Mesenchymal stem cell (in vitro differentiated cells and primary cell): ENCODE measurements around the gene DDX11.
"Not testable (repeated sequence)": the region's sequence is repeated elsewhere in the genome, so short reads cannot be mapped to it uniquely, and the experiment has no call there.

ENCODE experiments used
- DNase-seq: peaks from one replicate; pipeline ENCODE4 v3.0.0-alpha.2; 2013
- H2AFZ ChIP-seq: one replicate; pipeline ENCODE4 v1.6.1; 2013; ENCODE audit warnings: low read depth, mild to moderate bottlenecking, control low read depth, inconsistent platforms, low read length, moderate library complexity
- H2AK5ac ChIP-seq: 2 replicates; pipeline ENCODE4 v1.6.1; 2013; ENCODE audit warnings: low read length, moderate library complexity, mild to moderate bottlenecking, inconsistent platforms; ENCODE audit not compliant: severe bottlenecking
- H2BK120ac ChIP-seq: one replicate; pipeline ENCODE4 v1.6.1; 2013; ENCODE audit warnings: low read depth, mild to moderate bottlenecking, inconsistent platforms, low read length, moderate library complexity
- H2BK12ac ChIP-seq, 2 experiments: one replicate each; pipeline ENCODE4 v1.6.1; 2013; ENCODE audit warnings: inconsistent platforms in 2 of 2, low read length in 2 of 2, mild to moderate bottlenecking in 2 of 2, moderate library complexity in 2 of 2, control low read depth in 1 of 2
- H2BK15ac ChIP-seq: one replicate; pipeline ENCODE4 v1.6.1; 2013; ENCODE audit warnings: mild to moderate bottlenecking, low read depth, inconsistent platforms; ENCODE audit not compliant: poor library complexity, severe bottlenecking
- H2BK5ac ChIP-seq: 2 replicates; pipeline ENCODE4 v1.6.1; 2013; ENCODE audit warnings: low read depth, mild to moderate bottlenecking, low read length, control low read depth, inconsistent platforms; ENCODE audit not compliant: poor library complexity, severe bottlenecking
- H3K14ac ChIP-seq, 2 experiments: one replicate each; pipeline ENCODE4 v1.6.1; 2013; ENCODE audit warnings: inconsistent platforms in 2 of 2, low read length in 2 of 2, control low read depth in 1 of 2, mild to moderate bottlenecking in 1 of 2, moderate library complexity in 1 of 2
- H3K18ac ChIP-seq, 2 experiments: one replicate each; pipeline ENCODE4 v1.6.1; 2013; ENCODE audit warnings: inconsistent platforms in 2 of 2, low read length in 2 of 2, control low read depth in 1 of 2, low read depth in 1 of 2, mild to moderate bottlenecking in 1 of 2
- H3K23ac ChIP-seq, 2 experiments: one replicate each; pipeline ENCODE4 v1.6.1; 2013; ENCODE audit warnings: inconsistent platforms in 2 of 2, low read length in 2 of 2, mild to moderate bottlenecking in 2 of 2, moderate library complexity in 2 of 2, control low read depth in 1 of 2
- H3K27ac ChIP-seq: 2 replicates; pipeline ENCODE4 v1.5.1; 2013; ENCODE audit warnings: mild to moderate bottlenecking, moderate library complexity, low read length, control low read depth, inconsistent platforms; ENCODE audit not compliant: poor library complexity, severe bottlenecking
- H3K27me3 ChIP-seq, 2 experiments: 2 replicates each; pipeline versions ENCODE4 v1.6.1 to v1.7.0; 2013; ENCODE audit warnings: low read length in 2 of 2, mild to moderate bottlenecking in 2 of 2, moderate library complexity in 2 of 2, control low read depth in 1 of 2, inconsistent platforms in 1 of 2; ENCODE audit not compliant: control insufficient read depth in 1 of 2, insufficient read depth in 1 of 2
- H3K36me3 ChIP-seq, 2 experiments: 2 replicates each; pipeline versions ENCODE4 v1.6.1 to v1.7.0; 2013; ENCODE audit warnings: low read length in 2 of 2, control low read depth in 1 of 2, inconsistent platforms in 1 of 2, low read depth in 1 of 2, mild to moderate bottlenecking in 1 of 2; ENCODE audit not compliant: insufficient read depth in 2 of 2, control insufficient read depth in 1 of 2
- H3K4ac ChIP-seq, 2 experiments: one replicate each; pipeline ENCODE4 v1.6.1; 2013; ENCODE audit warnings: inconsistent platforms in 2 of 2, low read length in 2 of 2, mild to moderate bottlenecking in 2 of 2, moderate library complexity in 2 of 2, control low read depth in 1 of 2, low read depth in 1 of 2
- H3K4me1 ChIP-seq: 2 replicates; pipeline ENCODE4 v1.6.1; 2013; ENCODE audit warnings: low read depth, low read length, control low read depth; ENCODE audit not compliant: control insufficient read depth, insufficient read depth
- H3K4me2 ChIP-seq: 2 replicates; pipeline ENCODE4 v1.6.1; 2013; ENCODE audit warnings: low read length, mild to moderate bottlenecking, inconsistent platforms; ENCODE audit not compliant: poor library complexity, severe bottlenecking
- H3K4me3 ChIP-seq, 2 experiments: 2 replicates each; pipeline versions ENCODE4 v1.5.1 to v1.7.0; 2013; ENCODE audit warnings: low read length in 2 of 2, mild to moderate bottlenecking in 2 of 2, control low read depth in 1 of 2, low read depth in 1 of 2; ENCODE audit not compliant: insufficient read depth in 1 of 2
- H3K79me1 ChIP-seq: replicated peaks from 2 replicates; pipeline ENCODE4 v1.6.1; 2013; ENCODE audit warnings: mild to moderate bottlenecking, control low read depth, low read length, inconsistent platforms; ENCODE audit not compliant: poor library complexity, severe bottlenecking
- H3K9ac ChIP-seq: 2 replicates; pipeline ENCODE4 v1.7.0; 2013; ENCODE audit warnings: mild to moderate bottlenecking, low read length, moderate library complexity
- H3K9me3 ChIP-seq: 2 replicates; pipeline ENCODE4 v1.7.0; 2013; ENCODE audit warnings: mild to moderate bottlenecking, low read length; ENCODE audit not compliant: control insufficient read depth
- H4K8ac ChIP-seq: one replicate; pipeline ENCODE4 v1.6.1; 2013; ENCODE audit warnings: inconsistent platforms, mild to moderate bottlenecking, low read length, moderate library complexity
- H4K91ac ChIP-seq: one replicate; pipeline ENCODE4 v1.6.1; 2013; ENCODE audit warnings: mild to moderate bottlenecking, low read length, inconsistent platforms
- WGBS: methylation state at CpG from one replicate; pipeline ENCODE4 v1.1.7; 2013; ENCODE audit warnings: mixed read lengths; 5-methylcytosine and 5-hydroxymethylcytosine counted together

Gene DDX11

GRCh38 chr12:31089072-31089471 is 15.4 kb downstream of the DDX11 start:
- Histone ChIP-seq H4K91ac (no peak overlapping the region), H3K27me3 (no peaks in the 10 kb centered on the region), H2BK15ac (no peak overlapping the region), H3K79me1 (peaks cover 1% of the 10 kb centered on the region), H3K27ac (no peak overlapping the region), H3K9me3 (no peaks in the 10 kb centered on the region), H3K4me2 (no peak overlapping the region), H2BK12ac (no peak overlapping the region), H3K4me3 (no peak overlapping the region), H3K14ac (no peak overlapping the region), H2AK5ac (no peak overlapping the region), H3K4ac (no peak overlapping the region), H3K4me1 (no peaks in the 10 kb centered on the region), H2BK120ac (no peak overlapping the region), H3K18ac (no peak overlapping the region), H2AFZ (no peak overlapping the region), H3K9ac (no peak overlapping the region), H3K36me3 (peaks cover 0 to 44% of the 10 kb centered on the region in 2 experiments), H2BK5ac (no peak overlapping the region), H4K8ac (no peak overlapping the region), H3K23ac (no peak overlapping the region)
- WGBS: 93% methylated on average over 11 of the region's 12 CpGs
- no peak for DNase-seq

GRCh38 chr12:31091629-31092028 is 18.0 kb downstream of the DDX11 start:
- DNase-seq, H4K8ac ChIP-seq, H3K79me1 ChIP-seq, H3K4me2 ChIP-seq, H3K14ac ChIP-seq, H2AK5ac ChIP-seq, H2BK15ac ChIP-seq, H2BK5ac ChIP-seq, H3K4me1 ChIP-seq, H2BK120ac ChIP-seq, H2BK12ac ChIP-seq, H4K91ac ChIP-seq, H3K18ac ChIP-seq, H3K4ac ChIP-seq, H3K9me3 ChIP-seq, H2AFZ ChIP-seq, H3K23ac ChIP-seq, H3K4me3 ChIP-seq, H3K9ac ChIP-seq, H3K27me3 ChIP-seq, H3K27ac ChIP-seq: not testable (repeated sequence)
- H3K36me3 ChIP-seq: peaks cover 0 to 45% of the 10 kb centered on the region in 2 experiments
- WGBS: over 99% methylated on average over 15 of the region's 19 CpGs

- H3K18ac ChIP-seq, H3K79me1 ChIP-seq, H2AK5ac ChIP-seq, H3K23ac ChIP-seq, H3K27me3 ChIP-seq, H3K27ac ChIP-seq, H2BK15ac ChIP-seq, H3K9ac ChIP-seq, DNase-seq, H3K4me1 ChIP-seq, H3K4me2 ChIP-seq, H2AFZ ChIP-seq, H2BK12ac ChIP-seq, H2BK120ac ChIP-seq, H3K4me3 ChIP-seq, H4K8ac ChIP-seq, H3K14ac ChIP-seq, H2BK5ac ChIP-seq, H3K4ac ChIP-seq, H4K91ac ChIP-seq, H3K9me3 ChIP-seq: not testable (repeated sequence)
- 95% methylated on average over 3 of the region's 8 CpGs for whole genome bisulfite sequencing
- H3K36me3 ChIP-seq: peaks cover 0 to 46% of the 10 kb centered on the region in 2 experiments
Measured at GRCh38 chr12:31092718-31093117, 19.1 kb downstream of the DDX11 start.

DNA sequence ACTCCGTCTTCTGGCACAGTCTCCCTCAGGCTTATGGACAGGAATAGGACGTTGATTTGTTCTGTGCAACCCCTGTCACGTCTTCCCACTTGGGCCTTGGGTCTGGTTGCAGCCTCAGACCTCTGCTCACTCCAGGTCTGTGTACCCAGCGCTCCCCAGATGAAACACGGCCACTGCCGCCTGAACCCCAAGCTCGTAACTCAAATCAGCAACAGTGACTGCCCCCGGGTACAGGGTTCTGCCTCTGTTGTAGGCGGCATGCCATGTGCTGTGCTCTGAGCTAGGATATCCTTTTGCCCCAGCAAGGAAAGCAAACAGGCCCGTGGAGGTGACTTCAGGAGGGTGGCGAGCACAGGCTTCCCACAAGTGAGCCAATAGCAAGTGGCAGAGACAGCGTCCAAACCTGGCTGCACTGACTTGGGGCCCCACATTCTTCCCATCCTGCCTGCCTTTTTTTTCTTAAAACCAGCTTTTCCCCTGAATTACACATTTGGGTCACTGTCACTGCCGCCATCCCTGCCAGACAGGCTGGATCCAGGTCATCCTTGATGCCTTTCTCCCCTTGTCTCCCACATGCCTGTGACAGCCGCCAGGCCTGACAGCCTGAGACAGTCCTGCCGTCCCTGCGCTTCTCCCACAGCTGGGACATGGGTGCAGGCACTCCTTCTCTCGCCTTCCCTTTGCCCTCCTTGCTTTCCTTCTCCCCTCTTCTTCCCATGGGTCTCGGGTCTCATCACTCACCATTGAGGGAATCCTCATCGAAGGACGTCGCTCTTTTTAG is 21.6 kb downstream of the DDX11 start:
- H3K18ac ChIP-seq, H2AFZ ChIP-seq, H4K8ac ChIP-seq, H3K4ac ChIP-seq, H3K4me3 ChIP-seq, H2BK120ac ChIP-seq, H2AK5ac ChIP-seq, H4K91ac ChIP-seq, H3K4me2 ChIP-seq, H2BK15ac ChIP-seq, H3K9me3 ChIP-seq, H3K9ac ChIP-seq, H3K27ac ChIP-seq, H3K23ac ChIP-seq, H3K79me1 ChIP-seq, H2BK5ac ChIP-seq, DNase-seq, H3K4me1 ChIP-seq, H2BK12ac ChIP-seq, H3K27me3 ChIP-seq, H3K14ac ChIP-seq: not testable (repeated sequence)
- peaks cover 0 to 30% of the 10 kb centered on the region in 2 experiments for H3K36me3 ChIP-seq
- over 99% methylated on average over 11 of the region's 21 CpGs for WGBS
